ENCODE results near the gene KRT74.

The KRT74 gene

GRCh38 chr12:52573743-52574142, at the start of gene KRT74:
TSS of gene KRT74 (minus strand) at chr12:52573843. CDS start at chr12:52573777, 66 bp downstream.
- DNase-seq (ENCODE audit: low spot score) = no peak

GRCh38 chr12:52622349-52622748, 48.7 kb upstream of the KRT74 start:
- DNase-seq (ENCODE audit: low spot score) = no peak
- no peak for FAIRE-seq

More at GRCh38 chr12:52573743-52574142, at the start of gene KRT74:
- no peak for FAIRE-seq

- FAIRE-seq = no peak
Observed at GRCh38 chr12:52618866-52619265, 45.2 kb upstream of the KRT74 start.

GRCh38 chr12:52618216-52618615, 44.6 kb upstream of the KRT74 start, which contains the start of gene KRT73:
TSS of gene KRT73 (minus strand) at chr12:52618559. CDS start at chr12:52618524, 35 bp downstream.
- no peak for FAIRE-seq
- DNase-seq (ENCODE audit: low spot score) = no peak

More at GRCh38 chr12:52618866-52619265, 45.2 kb upstream of the KRT74 start:
- DNase-seq (ENCODE audit: low spot score) = no peak

- FAIRE-seq (no peak), DNase-seq (ENCODE audit: low spot score) (no peak)
Observed at GRCh38 chr12:52617403-52617785, 43.8 kb upstream of the KRT74 start.

- DNase-seq (ENCODE audit: low spot score) = no peak
- FAIRE-seq = no peak
Observed at GRCh38 chr12:52616680-52617402, 43.2 kb upstream of the KRT74 start.

GRCh38 chr12:52615912-52616311, 42.3 kb upstream of the KRT74 start:
- FAIRE-seq = no peak

GRCh38 chr12:52615208-52615868, 41.7 kb upstream of the KRT74 start:
- DNase-seq (ENCODE audit: low spot score) (no peak), FAIRE-seq (no peak)

More at GRCh38 chr12:52615912-52616311, 42.3 kb upstream of the KRT74 start:
- no peak for DNase-seq (ENCODE audit: low spot score)

- FAIRE-seq (no peak), DNase-seq (ENCODE audit: low spot score) (no peak)
Observed at GRCh38 chr12:52614381-52615207, 41.0 kb upstream of the KRT74 start.

GRCh38 chr12:52613384-52614030, 39.9 kb upstream of the KRT74 start:
- no peak for DNase-seq (ENCODE audit: low spot score)
- no peak for FAIRE-seq

GRCh38 chr12:52612431-52613383, 39.1 kb upstream of the KRT74 start:
- no peak for FAIRE-seq
- DNase-seq (ENCODE audit: low spot score) = no peak

GRCh38 chr12:52611080-52611468, 37.4 kb upstream of the KRT74 start:
- FAIRE-seq (no peak), DNase-seq (ENCODE audit: low spot score) (no peak)

GRCh38 chr12:52608826-52609630, 35.4 kb upstream of the KRT74 start:
- DNase-seq (ENCODE audit: low spot score) = no peak
- no peak for FAIRE-seq

GRCh38 chr12:52608161-52608560, 34.5 kb upstream of the KRT74 start:
- DNase-seq (ENCODE audit: low spot score) (no peak), FAIRE-seq (no peak)

GRCh38 chr12:52607314-52607713, 33.7 kb upstream of the KRT74 start:
- FAIRE-seq = no peak
- no peak for DNase-seq (ENCODE audit: low spot score)

GRCh38 chr12:52606581-52607218, 33.1 kb upstream of the KRT74 start:
- no peak for DNase-seq (ENCODE audit: low spot score)
- FAIRE-seq = no peak

- DNase-seq (ENCODE audit: low spot score) = no peak
- FAIRE-seq = no peak
Observed at GRCh38 chr12:52606096-52606495, 32.5 kb upstream of the KRT74 start.

- DNase-seq (ENCODE audit: low spot score) (no peak), FAIRE-seq (no peak)
Observed at GRCh38 chr12:52605542-52605941, 31.9 kb upstream of the KRT74 start.

GRCh38 chr12:52604859-52605258, 31.2 kb upstream of the KRT74 start:
- DNase-seq (ENCODE audit: low spot score) (no peak), FAIRE-seq (no peak)
